Measurements from ENCODE around the gene JAM3.
"Not testable (repeated sequence)": the region's sequence is repeated elsewhere in the genome, so short reads cannot be mapped to it uniquely, and the experiment has no call there.

Gene JAM3

DNA sequence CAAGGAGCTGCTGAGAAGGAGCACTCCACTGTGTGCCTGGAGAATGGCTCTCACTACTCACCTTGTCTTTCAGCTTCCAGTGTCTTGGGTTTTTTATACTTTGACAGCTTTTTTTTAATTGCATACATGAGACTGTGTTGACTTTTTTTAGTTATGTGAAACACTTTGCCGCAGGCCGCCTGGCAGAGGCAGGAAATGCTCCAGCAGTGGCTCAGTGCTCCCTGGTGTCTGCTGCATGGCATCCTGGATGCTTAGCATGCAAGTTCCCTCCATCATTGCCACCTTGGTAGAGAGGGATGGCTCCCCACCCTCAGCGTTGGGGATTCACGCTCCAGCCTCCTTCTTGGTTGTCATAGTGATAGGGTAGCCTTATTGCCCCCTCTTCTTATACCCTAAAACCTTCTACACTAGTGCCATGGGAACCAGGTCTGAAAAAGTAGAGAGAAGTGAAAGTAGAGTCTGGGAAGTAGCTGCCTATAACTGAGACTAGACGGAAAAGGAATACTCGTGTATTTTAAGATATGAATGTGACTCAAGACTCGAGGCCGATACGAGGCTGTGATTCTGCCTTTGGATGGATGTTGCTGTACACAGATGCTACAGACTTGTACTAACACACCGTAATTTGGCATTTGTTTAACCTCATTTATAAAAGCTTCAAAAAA lies 82.3 kb downstream of the JAM3 start:
- no peak for DNase-seq

DNA sequence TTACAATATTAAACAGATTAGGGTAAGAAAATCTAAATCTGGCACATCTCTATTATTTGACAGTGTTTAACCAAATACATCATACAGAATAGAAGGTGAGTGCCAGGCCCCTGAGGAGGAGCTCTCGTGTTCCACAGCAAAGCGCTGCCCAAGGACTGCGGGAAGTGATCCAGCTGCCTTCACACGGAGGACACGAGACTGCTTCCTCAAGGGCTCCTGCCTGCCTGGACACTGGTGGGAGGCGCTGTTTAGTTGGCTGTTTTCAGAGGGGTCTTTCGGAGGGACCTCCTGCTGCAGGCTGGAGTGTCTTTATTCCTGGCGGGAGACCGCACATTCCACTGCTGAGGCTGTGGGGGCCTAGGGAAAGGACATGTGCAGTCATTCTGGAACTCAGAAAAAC lies 83.8 kb downstream of the JAM3 start:
- DNase-seq: no peak

DNA sequence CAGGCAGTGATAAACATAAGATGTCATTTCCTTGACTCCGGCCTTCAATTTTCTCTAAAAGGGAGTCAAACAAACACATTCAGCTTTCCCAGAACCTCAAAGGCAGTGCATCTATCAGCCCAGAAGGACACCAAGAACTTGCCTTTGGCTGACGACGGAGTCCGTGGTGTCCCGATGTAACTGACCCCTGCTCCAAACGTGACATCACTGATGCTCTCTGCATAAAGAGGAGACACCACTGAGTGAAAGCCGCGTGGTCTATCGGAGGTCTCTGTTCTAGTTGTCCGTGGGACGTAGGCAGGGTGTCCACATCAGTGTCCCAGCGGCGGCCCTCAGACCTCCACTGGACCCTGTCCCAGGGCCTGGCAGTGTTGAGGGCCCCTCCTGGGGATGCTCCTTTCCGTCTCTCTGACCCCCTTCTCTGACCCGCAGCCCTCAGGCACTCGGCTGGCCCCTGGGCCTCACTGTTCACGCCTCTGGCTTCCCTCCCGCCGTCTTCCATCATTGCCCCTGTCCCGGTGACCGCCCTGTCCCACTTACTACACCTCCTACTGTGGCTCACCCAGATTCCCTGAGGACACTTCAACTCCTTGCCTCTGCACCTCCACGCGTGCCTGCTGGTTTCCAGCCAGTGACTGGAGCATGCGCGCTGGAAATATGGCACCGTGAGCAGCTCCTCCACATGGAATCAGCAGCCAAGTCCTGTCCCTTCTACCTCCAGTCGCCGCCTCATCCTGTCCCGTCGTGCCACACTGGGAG lies 84.5 kb downstream of the JAM3 start:
- no peak for DNase-seq

DNA sequence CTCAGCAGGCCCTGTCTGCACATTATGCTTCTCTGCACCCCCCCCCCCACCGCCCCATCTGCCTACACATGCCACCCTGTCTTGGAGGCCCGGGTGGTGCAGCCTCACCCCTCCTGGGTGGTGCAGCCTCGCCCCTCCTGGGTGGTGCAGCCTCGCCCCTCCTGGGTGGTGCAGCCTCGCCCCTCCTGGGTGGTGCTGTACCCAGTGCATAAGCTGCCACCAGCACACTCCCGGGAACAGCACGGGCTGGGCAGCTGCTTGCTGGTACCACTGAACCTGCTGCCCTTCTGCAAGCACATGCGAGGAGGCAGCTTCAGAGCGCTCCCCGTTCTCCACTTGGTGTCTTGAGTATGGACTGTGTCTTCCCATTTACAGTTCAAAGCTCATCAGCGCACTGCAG lies 85.6 kb downstream of the JAM3 start:
- no peak for DNase-seq

DNA sequence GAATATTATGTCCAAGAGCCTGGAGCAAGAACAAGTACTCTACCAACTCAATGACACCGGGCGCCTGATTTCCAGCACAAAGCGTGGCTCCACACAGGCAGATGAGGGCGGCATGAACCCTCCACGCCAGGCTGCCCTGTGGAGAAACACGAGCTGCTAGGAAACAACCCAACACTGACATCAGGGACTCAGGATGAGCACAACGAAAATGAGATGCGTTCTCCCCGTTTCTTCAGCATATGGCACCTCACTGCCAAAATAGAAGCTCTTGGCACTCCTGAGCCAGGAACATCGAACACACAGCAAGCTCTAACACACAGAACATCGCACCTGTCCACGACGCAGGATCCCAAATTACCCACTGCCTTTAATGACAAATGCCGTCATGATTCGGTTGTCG lies 86.6 kb downstream of the JAM3 start:
- DNase-seq: no peak

DNA sequence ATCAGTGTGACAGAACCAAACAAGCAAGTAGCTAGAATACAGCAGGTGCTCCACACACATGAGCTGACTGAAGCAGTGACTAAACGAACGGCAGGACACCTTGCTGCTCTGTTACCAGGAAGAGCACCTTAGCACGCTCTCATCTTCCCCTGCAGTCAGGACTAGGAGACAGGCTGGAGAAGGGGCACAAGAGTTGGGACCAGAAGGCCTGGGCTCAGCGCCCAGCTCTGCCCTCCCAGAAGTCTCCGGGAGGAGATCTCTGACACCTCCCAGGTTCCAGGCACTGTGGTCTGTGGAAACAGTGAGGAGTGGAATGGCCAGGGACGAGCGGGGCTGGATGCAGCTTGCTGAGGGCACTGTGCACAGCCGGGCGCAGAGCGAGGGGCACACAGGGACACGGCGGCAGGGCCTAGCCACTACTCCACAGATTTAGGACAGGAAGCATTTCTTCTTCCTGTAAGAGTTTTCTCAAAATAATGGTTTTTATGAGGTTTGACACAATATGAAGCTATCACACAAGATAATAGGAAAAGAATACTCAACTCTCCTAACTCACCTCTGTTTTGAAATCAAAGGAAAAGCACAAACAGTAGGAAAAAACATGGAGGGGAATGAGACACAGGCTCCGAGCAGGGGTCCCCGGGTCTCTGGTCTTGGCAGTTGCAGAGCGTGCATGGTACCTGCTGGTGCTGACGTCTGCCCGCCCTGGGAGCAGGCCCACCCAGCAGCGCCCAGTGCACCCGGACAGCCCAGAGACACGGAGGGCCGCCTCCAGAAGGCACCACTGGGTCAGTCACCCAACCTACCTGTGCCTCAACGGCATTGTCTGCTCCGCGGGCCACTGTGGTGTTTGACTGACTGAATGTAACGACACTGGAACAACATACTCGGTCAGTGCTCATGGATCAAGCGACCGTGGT lies 87.3 kb downstream of the JAM3 start:
- DNase-seq: no peak

DNA sequence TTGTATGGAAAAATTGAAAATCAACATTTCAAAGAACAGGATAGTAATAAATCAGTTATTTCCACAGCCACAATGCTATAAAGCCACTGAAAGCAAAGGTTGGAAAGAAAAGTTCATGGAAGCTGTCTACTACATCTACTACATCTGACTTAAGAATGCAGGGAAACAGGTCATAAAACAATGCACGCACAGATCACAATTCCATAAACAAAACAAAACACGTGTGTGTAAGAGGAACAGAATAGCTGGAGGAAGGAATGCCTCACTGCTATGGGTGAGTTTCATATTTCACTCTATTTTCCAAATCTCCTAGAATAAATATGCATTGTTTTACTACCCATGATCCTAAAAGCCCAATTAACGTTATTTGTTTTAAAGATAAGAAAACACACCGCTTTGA lies 88.6 kb downstream of the JAM3 start:
- no peak for DNase-seq

DNA sequence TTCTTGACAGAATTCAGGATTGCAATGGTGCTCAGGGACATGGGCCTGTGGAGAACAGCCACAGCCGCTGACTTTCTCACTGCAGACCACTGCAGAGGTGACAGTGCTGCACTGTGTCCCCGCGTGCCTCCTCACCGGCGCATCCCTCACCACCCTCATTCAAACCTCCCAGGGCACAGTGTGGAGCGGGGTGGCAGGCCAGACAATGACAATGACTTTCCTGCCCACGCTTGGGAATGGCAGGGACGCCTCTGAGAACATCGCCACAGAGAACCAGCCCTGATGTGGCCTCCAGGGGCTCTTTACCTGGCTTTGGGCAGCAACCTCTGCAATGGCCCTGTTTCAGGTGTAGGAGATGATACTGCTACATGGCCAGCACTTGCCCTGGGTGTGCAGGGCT lies 89.2 kb downstream of the JAM3 start:
- DNase-seq: no peak

DNA sequence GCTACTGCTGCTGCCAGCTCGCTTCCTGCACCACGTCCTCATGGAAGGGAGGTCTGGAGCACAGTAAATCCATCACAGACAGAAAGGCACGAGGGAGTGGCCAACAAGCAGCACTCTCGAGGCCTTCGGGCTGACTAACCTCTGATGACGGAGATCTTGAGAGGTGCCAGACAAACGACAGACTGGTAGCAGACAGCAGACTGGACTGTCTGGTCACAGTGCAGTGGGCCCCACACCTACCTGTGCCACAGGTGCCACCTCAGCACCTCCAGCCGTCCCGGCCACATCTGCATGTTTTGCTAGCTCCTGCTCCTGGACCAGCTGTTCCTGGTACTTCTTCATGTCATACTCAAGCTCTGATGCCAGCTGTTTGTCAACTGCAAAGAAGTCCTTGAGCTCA lies 90.8 kb downstream of the JAM3 start:
- DNase-seq: no peak

DNA sequence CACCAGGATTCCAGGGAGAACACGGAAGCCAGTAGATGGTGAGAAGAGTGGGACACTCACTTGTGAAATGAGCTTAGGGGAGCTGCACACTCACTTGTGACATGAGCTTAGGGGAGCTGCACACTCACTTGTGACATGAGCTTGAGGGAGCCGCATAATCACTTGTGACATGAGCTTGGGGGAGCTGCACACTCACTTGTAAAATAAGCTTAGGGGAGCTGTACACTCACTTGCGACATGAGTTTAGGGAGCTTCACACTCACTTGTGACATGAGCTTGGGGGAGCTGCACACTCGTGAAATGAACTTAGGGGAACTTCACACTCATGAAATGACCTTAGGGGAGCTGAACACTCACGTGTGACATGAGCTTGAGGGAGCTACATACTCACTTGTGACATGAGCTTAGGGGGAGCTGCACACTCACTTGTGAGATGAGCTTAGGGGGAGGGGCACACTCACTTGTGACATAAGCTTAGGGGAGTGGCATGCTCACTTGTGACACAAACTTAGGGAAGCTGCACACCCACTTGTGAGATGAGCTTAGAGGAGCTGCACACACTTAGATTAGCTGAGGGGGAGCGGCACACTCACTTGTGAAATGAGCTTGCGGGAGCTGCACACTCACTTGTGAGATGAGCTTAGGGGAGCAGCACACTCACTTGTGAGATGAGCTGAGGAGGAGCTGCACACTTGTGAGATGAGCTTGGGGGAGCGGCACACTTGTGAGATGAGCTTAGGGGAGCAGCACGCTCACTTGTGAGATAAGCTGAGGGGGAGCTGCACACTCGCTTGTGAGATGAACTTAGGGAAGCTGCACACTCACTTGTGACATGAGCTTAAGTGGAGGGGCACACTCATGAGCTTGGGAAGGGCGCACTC lies 95.9 kb downstream of the JAM3 start:
- DNase-seq: no peak

DNA sequence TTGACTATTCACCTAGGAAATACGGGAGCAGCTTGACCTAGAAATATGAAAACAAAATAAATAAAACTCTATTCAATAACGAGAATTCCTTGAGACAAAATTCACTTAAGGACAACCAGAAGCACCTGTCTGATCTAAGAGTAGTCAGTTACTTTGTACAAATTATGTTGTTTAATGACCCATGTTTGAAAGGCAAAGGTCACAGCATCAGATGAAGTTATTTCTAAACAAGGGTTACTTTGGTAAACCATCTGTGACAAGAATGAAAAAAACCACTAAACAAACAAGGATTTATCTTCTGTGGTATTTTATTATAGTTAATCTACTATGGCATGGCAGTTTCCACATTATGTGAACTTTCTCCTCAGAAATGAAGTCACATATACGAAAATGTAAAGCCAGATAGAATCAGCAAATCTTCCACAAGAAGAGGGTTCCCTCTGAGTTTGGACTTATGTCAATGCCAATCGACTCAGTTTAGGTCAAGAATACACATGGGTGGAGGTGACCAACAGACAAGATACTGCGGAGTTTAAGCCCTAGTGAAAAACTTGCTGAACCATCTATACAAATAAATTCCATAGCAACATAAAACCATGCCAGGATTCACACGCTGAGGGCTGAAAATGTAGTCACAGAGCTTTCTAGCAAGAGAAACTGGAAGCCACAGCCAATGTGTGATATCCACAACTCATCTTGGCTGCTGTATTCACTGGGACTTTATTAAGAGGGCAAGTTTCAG lies 101.5 kb downstream of the JAM3 start:
- no peak for DNase-seq

DNA sequence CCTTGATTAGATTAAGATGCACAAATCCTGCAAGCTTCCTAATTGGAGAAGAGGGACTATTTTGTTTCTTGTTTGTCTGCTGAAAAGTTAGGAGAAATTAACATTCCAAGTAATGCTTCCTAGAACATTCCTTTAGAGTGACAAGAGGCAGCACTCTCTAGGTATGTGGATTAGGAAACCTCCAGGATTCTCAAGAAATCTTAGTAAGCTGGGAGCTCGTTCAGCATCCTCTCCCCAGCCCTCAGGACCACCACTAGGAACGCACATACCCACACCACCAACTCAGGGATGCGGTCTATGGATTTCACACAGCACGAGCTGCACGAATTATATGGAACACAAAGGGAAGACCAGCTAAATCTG lies 102.0 kb downstream of the JAM3 start:
- DNase-seq: peak; percentile 18

DNA sequence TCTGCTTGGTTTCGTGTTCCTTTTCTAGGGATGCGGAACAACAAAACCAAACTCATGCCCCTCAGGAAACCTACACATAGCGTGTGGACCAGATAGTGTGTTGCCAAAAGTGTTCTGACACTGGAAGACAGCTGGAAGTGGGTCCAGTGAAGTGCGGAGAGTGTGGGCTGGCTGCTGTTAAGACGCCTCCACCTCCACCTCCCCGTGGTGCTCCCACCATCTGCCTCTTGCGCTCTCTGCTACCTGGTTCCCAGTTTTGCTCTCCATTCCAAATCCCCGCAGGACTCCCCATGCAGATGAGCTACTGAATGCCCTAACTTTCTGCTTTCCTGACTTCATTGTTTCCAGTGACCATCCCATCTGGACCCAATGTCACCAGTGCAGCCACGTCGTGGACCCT lies 103.1 kb downstream of the JAM3 start:
- no peak for DNase-seq

DNA sequence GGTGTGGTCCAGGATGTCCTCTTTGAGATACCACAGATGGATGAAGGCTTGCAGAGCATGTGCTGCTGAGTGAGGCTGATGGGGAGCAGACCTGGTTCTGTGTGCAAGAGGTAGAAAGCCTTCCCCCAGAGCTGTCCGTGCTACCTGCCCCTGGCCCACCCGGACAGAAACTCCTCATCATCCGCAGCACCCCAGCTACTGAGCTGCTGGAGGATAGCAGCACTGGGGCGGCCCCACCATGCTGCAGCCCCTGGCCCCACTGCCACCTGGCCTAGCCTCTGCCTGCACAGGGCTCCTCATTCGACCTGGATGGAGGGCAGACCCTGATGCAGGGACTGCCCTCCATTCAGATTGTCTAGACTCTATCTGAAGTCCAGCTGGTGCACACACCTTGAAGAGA lies 104.4 kb downstream of the JAM3 start:
- no peak for DNase-seq

DNA sequence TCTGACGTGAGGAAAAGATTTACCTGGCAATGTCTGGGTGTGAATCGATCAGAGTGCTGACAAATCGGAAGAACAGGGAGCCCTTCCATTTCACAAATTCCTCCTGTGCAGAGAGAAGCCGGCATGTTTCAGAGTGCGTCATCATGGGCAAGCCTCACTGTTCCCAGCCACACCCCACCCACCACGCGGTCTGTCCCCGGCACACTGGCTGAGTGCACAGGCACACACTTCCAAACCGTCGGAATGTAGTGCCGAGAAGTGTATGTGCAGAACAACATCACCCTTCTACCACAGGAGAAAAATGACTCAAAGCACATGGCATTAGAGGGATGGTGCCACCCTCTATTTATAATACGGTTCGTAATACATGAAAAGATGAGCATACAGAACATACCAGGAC lies 107.4 kb downstream of the JAM3 start:
- no peak for DNase-seq

DNA sequence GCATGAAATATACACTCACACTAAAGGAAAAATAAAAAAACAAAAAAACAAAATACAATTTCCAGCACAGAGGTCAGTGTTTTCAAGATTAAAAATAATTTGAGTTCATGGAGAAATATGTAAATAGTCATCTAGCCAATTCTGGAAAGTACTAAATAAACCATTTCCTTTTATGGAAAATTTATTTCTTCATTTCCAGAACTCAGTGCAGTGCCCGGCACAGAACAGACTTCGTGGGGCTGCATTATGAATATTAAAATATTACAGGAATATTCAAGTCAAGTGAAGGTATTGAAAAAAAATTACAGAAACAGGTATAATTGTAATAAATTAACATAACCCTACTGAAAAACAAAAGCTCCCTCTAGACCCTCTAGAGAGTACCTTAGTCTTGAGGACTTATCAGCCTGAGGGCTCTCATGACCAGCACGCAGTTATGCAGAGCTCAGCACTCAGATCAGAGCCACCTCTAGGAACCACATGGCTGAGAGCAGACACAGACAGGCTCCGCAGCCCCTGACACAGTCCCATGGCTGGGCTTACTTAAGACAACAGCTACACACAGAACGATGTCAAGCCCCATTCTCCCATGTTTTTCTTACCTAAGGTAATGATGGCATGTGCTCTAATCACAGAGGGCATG lies 109.3 kb downstream of the JAM3 start:
- no peak for DNase-seq

DNA sequence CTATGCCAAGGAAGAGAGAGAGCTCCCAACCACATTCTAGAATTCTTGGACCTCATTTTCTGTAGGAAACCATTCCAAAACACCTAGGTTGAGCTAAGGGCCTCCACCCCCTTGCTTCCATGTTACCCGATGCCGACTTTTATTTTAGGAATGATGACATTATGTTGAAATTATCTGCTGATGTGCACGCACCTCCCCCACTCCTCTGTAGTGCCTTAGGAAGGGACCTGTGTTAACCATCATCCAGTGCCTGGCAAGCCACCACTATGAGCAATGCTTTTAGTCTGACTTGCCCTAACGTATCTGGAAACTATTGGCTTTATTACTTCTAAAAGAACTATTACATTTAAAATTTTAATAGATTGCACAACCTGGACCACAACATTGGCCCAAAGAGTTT lies 112.8 kb downstream of the JAM3 start:
- peak; percentile 67 for DNase-seq

DNA sequence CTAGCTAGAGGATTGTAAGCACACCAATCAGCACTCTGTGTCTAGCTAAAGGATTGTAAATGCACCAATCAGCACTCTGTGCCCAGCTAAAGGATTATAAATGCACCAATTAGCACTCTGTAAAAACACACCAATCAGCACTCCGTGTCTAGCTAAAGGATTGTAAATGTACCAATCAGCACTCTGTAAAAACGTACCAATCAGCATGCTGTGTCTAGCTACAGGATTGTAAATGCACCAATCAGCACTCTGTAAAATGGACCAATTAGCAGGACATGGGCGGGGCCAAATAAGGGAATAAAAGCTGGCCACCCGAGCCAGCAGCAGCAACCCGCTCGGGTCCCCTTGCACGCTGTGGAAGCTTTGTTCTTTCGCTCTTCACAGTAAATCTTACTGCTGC lies 119.2 kb downstream of the JAM3 start:
- DNase-seq: not testable (repeated sequence)

DNA sequence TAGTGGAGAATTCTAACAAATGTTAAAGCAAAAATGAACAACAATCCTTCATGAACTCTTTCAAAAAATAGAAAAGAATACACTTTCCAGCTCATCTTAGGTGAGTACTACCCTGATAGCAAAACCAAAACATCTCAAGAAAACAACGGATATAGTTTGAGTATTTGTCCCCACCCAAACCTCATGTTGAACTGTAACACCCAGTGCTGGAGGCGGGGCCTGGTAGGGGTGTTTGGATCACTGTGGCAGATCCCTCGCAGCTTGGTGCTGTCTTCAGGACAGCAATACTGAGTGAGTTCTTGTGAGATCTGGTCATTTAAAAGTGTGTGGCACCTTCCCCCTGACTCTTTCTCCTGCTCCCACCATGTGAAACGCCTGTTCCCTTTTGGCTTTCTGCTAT lies 127.9 kb downstream of the JAM3 start:
- DNase-seq: no peak

DNA sequence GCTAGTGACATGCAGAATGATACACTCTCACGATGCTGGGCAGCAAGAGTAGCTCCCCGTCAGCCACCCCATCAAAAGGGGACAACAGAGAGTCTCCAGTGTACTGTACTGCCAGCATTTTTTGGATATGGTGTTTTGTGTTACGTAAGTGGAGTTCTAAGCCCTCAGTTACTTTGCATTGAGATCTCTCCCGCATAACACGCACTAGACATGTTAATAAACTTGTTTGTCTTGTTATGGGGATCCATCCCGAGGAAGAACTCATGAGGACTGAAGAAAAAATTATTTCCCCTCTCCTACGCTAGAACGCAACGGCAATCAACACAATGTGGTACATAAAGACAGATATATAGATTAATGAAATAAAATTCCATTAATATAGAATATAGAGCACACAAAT lies 130.7 kb downstream of the JAM3 start:
- DNase-seq: no peak

DNA sequence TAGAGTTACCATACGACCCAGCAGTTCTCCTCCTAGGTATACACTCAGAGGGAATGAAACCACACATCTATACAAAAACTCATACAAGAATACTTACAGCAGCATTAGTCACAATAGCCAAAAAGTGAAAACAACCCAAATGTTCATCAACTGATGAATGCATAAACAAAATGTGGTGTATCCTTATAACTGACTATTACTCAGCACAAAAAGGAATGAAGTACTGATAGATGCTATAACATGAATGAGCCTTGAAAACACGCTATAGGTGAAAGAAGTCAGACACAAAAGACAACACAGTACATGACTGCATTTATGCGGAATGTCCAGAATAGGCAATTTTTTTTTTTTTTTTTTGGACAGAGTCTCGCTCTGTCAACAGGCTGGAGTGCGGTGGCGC lies 131.8 kb downstream of the JAM3 start:
- no peak for DNase-seq

Data from fibroblast of upper back skin (primary cell).